Astrocyte of the spinal cord (primary cell): ENCODE data around the gene IFNA10.
"Not testable (repeated sequence)": the region's sequence is repeated elsewhere in the genome, so short reads cannot be mapped to it uniquely, and the experiment has no call there.

Source experiments
- DNase-seq: peaks from one replicate; pipeline ENCODE4 v3.0.0; 2011; ENCODE audit warnings: low read depth, low spot score
- H3K4me3 ChIP-seq: 2 replicates; pipeline ENCODE4 v1.5.1; 2011; ENCODE audit warnings: low read depth, mild to moderate bottlenecking, low read length, moderate library complexity
- in situ Hi-C: cut with HindIII; loops from 2 replicates; pipeline ENCODE4 v1.10.0; 2017; ENCODE audit warnings: low sequenced_read_pairs
- TF ChIP-seq, protein P1 (sequence below): IDR thresholded peaks from 2 replicates; pipeline ENCODE4 v1.5.1; 2012; ENCODE audit warnings: low read depth, mild to moderate bottlenecking, low read length, inconsistent platforms

IFNA10 gene

DNA sequence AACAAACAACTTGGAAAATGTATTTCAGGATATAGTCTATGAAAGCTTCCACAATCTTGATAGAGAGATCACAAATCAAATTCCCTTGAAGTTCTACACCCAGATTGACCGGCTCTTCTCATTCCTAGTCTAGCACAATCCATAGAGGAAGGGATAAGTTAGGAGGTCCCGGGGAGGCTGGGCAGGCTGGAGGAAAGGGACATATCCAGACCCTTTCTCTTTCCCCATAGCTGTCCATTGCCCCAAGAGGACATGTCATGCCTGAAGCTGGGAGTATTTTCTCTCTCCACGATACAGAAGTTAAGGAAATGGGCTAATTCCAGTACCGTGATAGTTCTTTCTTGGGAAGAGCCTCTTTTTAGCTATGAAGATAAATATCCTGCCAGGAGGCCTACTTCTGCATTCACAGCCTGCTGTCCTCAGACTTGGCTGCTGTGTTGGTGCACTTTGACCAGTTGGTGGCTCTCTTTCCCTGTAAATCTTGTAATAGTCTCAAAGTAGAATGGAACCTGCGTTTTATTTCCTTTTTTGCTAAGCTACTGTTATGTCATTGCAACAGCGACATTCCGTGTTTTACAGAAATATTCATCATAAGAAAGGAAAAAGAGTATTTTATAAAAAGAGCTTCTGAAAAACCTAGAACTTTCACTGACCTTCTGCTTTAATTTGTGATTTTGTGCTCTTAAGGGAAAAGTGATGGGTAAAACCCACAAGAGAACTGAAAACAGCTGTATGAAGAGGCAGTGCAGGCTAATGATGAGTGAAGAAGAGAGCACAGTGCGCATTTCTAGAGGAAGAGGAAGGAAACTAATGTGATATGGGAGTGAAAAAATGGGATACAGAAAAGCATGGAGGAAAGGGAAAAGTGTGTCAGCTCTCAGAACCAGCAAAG is 28.8 kb upstream of the IFNA10 start:
- peak; percentile 50 for DNase-seq
- in situ Hi-C loops, H3K4me3 ChIP-seq: not testable (repeated sequence)
- TF ChIP-seq, protein P1, sequence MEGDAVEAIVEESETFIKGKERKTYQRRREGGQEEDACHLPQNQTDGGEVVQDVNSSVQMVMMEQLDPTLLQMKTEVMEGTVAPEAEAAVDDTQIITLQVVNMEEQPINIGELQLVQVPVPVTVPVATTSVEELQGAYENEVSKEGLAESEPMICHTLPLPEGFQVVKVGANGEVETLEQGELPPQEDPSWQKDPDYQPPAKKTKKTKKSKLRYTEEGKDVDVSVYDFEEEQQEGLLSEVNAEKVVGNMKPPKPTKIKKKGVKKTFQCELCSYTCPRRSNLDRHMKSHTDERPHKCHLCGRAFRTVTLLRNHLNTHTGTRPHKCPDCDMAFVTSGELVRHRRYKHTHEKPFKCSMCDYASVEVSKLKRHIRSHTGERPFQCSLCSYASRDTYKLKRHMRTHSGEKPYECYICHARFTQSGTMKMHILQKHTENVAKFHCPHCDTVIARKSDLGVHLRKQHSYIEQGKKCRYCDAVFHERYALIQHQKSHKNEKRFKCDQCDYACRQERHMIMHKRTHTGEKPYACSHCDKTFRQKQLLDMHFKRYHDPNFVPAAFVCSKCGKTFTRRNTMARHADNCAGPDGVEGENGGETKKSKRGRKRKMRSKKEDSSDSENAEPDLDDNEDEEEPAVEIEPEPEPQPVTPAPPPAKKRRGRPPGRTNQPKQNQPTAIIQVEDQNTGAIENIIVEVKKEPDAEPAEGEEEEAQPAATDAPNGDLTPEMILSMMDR: peak; percentile 65

DNA sequence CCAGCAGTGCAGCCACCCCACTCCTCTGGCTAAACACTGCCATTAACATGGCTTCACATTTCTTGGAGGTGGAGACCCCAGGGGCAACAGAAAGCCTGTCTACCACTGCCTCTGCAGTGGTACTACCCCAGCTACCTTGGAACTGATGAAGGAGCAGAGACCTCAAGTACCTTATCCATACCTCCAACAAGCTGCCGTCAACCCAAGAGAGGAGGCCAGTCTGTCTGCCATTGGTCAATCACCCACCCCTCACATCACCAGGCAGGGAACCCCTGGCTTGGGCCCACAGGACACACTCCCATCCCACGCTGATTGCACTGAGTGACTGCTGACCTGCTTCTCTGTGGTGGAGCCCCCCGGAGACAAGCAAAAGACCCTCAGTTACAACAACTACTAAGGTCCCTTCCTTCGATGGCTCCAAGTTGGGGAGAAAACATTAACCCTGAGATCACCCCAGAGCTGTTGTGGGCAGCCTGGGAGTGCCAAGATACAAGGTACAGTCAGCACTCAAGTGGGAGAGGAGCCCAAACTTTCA is 27.3 kb upstream of the IFNA10 start:
- TF ChIP-seq, protein P1: no peak
- H3K4me3 ChIP-seq: no peak overlapping the region
- in situ Hi-C loops: no loop called here
- DNase-seq: no peak

DNA sequence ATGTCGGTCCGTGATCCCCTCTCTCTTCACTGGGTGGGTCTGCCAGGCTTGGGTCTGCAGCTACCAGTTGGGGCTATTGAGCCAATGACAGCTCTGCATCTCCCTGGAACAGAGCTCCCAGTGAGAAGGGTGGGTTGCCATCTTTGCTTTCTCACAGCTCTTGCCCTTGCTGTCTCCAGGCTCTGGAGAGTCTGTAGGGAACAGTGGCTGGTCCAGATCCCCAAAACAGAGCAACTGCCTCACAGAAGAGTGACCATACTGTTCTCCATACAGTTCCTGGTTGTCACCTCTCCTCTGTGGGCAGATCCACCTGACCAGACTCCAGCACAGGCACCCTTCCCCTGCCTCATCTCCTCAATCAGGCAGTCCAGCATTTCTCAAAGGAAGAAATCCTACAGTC is 26.3 kb upstream of the IFNA10 start:
- TF ChIP-seq, protein P1: no peak
- in situ Hi-C loops: no loop called here
- DNase-seq: no peak
- H3K4me3 ChIP-seq: no peak overlapping the region

DNA sequence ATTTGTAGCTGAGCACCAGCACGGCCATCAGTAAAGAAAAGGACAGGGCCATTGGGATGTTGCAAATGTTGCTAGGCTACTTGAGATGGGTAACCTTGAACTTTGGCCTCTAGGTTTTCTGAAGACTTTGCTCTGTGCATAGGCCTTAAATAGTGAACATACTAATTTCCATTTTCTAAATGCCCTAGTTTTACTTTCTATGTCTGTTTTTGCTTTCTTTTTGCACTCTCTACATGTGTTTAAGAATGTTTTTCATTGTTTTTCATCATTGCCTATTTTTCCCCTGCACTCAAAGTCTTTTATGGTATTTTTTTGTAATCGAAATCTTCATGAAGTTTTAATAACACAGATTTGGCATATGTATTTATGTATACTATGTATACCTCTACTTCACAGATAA is 21.2 kb upstream of the IFNA10 start, which contains the start of gene IFNA17:
TSS of gene IFNA17 (minus strand) at position 101 of the 400 bp plus-strand sequence. CDS start at position 52, 49 bp downstream.
- no peak for DNase-seq
- in situ Hi-C loops: no loop called here
- TF ChIP-seq, protein P1: no peak
- H3K4me3 ChIP-seq: no peak within 1 kb of the TSS

DNA sequence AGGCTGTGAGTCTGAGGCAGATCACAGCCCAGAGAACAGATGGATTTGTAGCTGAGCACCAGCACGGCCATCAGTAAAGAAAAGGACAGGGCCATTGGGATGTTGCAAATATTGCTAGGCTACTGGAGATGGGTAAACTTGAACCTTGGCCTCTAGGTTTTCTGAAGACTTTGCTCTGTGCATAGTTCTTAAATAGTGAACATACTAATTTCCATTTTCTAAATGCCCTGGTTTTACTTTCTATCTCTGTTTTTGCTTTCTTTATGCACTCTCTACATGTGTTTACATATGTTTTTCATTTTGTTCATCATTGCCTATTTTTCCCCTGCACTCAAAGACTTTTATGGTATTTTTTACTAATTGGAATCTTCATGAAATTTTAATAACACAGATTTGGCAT is 10.3 kb upstream of the IFNA10 start, which contains the start of gene IFNA16:
TSS of gene IFNA16 (minus strand) at position 101 of the 400 bp plus-strand sequence. CDS start at position 95, 6 bp downstream.
- in situ Hi-C loops, DNase-seq, H3K4me3 ChIP-seq: not testable (repeated sequence)

DNA sequence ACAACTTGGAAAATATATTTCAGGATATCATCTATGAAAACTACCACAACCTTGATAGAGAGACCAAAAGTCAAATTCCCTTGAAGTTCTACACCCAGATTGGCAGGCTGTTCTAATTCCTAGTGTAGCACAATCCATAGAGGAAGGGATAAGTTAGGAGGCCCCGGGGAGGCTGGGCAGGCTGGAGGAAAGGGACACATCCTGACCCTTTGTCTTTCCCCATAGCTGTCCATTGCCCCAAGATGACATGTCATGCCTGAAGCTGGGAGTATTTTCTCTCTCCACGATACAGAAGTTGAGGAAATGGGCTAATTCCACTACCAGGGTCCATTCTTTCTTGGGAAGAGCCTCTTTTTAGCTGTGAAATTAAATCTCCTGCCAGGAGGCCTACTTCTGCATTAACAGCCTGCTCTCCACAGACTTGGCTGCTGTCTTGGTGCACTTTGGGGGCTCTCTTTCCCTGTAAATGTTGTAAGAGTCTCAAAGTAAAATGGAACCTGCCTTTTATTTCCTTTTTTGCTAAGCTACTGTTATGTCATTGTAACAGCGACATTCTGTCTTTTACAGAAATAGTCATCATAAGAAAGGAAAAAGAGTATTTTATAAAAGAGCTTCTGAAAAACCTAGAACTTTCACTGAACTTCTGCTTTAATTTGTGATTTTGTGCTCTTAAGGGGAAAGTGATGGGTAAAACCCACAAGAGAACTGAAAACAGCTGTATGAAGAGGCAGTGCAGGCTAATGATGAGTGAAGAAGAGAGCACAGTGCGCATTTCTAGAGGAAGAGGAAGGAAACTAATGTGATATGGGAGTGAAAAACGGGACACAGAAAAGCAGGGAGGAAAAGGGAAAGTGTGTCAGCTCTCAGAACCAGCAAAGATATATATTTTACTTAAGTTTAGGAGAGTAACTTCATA is 6.7 kb upstream of the IFNA10 start:
- H3K4me3 ChIP-seq, in situ Hi-C loops: not testable (repeated sequence)
- peak; percentile 6 for DNase-seq
- TF ChIP-seq, protein P1: peak; percentile 54

DNA sequence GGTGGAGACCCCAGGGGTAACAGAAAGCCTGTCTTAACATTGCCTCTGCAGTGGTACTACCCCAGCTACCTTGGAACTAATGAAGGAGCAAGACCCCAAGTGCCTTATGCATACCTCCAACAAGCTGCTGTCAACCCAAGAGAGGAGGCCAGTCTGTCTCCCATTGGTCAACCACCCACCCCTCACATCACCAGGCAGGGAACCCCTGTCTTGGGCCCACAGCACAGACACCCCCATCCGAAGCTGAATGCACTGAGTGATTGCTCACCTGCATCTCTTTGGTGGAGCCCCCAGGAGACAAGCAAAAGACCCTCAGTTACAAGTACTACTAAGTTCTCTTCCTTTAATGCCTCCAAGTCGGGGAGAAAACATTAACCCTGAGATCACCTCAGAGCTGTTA is 5.2 kb upstream of the IFNA10 start:
- in situ Hi-C loops, DNase-seq, H3K4me3 ChIP-seq: not testable (repeated sequence)

DNA sequence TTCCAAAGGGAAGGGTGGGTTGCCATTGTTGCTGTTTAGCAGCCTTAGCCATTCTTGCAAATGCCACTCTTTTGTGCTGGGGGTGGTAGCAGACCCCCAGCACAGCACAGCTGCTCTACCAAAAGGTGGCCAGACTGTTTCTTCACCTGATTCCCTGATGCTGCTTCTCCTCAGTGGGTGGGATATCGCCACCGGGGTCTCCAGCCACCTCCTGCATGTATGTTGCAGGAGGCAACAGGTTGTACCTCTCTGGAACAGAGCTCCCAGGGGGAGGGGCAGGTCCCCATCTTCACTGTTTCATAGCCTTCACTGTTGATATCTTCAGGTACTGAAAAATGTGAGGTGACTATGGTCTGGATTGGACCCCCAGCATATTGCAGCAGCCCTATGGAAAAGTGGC is 3.8 kb upstream of the IFNA10 start:
- DNase-seq, in situ Hi-C loops, H3K4me3 ChIP-seq: not testable (repeated sequence)
